ENCODE data around the gene CHPF.
A peak's percentile ranks its signal among the peaks of the same experiment; 100 is the strongest.

The CHPF gene

DNA sequence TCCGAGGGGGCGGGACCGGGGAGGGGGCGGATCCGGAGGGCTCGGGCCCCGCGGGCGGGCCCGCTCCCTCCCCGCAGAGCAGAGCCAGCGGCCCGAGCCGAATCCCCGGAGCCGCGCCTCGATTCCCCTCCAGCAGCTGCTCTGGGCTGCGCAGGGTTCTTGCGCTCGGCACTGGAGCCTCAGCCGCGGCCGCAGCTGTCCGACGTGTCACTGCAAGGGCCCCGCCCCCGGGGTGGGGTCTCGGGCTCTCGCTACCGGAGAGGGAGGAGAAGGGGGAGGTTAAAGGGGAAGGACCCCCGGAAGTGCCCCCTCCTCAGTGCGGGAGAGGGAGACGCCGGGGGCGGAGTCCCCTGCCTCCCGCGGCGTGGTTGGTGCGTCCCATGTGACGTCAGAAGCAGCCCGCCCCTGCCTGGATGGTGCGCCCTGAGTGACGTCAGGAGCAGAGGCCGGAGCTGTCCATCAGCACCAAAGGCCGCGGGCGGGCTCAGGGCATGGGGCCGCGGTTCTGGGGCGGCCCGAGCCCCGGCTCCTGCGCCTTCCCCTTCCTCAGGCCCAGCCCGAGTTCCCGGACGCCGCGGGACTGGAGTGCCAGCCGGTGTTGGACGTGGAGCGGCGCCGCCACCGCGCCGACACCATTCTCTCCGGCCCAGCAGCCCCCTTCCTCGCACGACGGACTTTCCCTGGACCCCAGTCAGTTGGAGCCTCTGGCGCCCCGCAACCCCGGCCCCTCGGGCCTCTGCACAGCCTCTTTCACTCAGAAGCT lies at the start of gene CHPF, which contains the start of gene TMEM198:
Gene CHPF (minus strand): TSS at position 214 of the 763 bp plus-strand sequence. CDS start 271 bp downstream, outside the sequence.
Gene TMEM198 (plus strand): TSS at position 433 of the 763 bp plus-strand sequence. CDS start 700 bp downstream, outside the sequence.
- peak; percentile 99 for DNase-seq

DNA sequence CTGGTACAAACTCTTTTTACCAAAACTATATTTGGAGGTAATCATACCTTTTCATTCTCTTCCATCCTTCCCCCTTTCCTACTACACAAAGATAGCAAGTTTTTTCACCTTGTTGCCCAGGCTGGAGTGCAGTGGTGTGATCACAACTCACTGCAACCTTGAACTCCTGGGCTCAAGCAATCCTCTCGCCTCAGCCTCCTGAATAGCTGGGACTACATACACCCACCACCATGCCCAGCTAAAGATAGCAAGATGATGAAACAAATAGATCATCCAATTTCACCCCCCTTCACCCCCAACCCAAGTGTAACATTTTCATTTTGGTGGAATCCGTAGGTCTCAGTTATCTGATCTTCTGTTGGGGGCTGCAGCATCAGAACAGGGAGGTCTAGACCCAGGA lies 49.5 kb upstream of the CHPF start:
- DNase-seq = no peak

- DNase-seq = peak; percentile 57
Observed at GRCh38 chr2:219592736-219593135, 49.1 kb upstream of the CHPF start.

DNA sequence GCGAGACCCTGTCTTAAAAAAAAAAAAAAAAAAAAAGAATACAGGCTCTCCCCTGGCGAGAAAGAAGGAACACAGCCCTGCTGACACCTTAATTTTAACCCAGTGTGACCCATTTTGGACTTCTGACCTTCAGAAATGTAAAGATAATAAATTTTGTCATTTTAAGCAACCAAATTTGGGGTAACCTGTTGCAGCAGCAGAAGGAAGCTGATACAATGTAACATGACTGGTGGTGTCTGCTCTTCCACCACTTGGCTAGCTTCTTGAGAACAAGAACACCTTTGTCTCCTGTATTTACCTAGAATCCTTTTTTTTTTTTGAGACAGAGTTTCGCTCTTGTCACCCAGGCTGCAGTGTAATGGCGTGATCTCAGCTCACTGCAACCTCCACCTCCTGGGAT lies 47.5 kb upstream of the CHPF start:
- no peak for DNase-seq

DNA sequence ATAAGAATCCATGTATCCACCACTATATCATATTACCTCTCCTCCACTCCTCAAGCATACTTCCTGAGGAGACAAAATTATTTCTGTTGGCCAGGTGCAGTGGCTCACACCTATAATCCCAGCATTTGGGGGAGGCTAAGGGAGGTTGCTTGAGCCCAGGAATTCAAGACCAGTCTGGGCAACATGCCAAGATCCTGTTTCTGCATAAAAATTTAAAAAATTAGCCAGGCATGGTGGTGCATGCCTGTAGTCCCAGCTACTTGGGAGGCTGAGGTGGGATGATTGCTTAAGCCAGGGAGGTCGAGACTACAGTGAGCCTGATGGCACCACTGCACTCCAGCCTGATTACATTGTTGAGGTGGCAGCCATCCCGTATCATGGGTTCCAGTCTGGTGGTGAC lies 37.7 kb upstream of the CHPF start:
- DNase-seq = no peak

GRCh38 chr2:219578811-219579613 lies 35.4 kb upstream of the CHPF start:
- no peak for DNase-seq

- peak; percentile 86 for DNase-seq
Observed at GRCh38 chr2:219576505-219577388, 33.1 kb upstream of the CHPF start.

- peak; percentile 24 for DNase-seq
Observed at GRCh38 chr2:219575566-219576504, 32.2 kb upstream of the CHPF start.

DNA sequence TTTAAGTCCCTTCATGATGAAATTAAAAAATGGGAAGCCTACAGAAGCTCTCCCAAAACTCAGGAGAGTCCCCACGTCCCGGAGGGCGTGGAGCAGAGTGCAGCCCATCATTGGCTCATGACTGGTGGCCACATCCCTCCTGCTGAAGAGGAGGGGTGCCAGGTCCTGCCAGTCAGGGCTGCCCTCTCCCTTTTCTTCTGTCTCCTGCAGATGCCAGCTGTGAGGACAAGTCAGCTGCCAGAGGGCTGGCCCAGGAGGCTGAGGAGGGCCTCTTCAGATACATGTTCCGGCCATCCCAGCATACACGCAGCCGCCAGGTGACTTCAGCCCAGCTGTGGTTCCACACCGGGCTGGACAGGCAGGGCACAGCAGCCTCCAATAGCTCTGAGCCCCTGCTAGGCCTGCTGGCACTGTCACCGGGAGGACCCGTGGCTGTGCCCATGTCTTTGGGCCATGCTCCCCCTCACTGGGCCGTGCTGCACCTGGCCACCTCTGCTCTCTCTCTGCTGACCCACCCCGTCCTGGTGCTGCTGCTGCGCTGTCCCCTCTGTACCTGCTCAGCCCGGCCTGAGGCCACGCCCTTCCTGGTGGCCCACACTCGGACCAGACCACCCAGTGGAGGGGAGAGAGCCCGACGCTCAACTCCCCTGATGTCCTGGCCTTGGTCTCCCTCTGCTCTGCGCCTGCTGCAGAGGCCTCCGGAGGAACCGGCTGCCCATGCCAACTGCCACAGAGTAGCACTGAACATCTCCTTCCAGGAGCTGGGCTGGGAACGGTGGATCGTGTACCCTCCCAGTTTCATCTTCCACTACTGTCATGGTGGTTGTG lies 31.1 kb upstream of the CHPF start:
- no peak for DNase-seq

DNA sequence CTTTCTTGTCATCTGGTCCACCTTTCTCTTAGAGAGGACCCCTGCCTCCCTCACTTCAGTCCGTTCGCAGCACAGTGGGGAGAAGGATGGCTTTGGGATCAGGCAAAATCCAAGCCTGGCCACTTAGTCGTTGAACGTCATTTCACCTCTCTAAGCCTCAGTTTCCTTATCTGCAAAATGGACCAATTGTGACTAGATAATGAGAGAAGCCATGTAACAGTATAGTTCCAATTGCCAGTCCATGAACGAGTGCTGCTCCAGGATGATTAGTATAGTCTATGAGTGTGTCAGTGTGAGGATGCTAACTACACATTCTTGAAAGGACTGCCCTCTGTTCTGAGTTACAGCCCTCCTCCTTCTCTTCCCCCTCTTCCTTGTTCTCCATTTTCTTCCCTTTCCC lies 29.6 kb upstream of the CHPF start:
- DNase-seq = no peak

GRCh38 chr2:219572237-219573001 lies 28.8 kb upstream of the CHPF start, which contains the start of gene INHA:
INHA (plus strand) TSS chr2:219572310; CDS start chr2:219572375, 65 bp downstream.
- no peak for DNase-seq

DNA sequence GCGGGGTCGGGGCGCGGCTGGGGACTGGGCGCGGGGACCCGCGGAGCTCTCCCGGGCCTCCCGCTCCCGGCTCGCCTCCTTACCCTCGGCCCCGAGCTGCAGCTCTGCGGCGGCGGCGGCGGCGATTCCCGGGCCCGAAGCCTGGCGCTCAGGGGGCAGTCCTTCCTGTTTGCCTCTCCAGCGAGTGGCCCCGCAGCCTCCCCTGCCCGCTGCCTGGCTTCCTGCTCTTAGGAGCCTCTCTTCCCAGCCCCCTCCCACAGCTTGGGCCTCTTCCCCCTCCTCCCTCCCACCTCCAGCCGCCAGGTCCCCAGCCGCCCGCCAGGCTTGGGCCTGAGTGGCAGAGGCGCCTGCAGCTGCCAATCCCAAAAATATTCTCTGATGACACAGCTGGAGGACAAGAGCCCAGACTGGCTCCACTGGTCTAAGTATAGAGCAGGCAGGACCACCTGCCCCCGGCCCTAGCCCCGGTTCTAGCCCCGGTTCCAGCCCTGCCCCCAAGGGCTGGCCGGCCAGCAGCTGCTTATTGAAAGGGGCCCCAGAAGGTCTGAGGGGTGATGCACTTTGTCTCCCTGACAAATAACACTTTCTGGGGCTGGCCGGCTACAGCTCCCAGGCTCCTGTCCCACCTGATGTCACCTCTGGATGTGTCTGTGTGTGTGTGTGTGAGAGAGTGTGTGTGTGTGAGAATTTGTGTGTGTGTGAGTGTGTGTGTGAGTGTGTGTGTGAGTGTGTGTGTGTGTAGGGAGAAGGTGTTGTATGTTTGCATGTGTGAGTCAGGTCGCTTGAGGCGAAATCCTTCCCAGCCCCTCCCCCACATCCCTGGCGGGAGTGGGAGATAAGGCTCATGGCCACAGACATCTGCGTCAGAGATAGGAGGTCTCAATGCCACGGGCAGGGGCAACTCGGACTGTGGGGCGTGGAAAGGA lies 28.0 kb upstream of the CHPF start, which contains the start of gene OBSL1:
Gene OBSL1 (minus strand): TSS at position 229 of the 926 bp plus-strand sequence. CDS start 307 bp downstream, outside the sequence.
- DNase-seq = peak; percentile 93

DNA sequence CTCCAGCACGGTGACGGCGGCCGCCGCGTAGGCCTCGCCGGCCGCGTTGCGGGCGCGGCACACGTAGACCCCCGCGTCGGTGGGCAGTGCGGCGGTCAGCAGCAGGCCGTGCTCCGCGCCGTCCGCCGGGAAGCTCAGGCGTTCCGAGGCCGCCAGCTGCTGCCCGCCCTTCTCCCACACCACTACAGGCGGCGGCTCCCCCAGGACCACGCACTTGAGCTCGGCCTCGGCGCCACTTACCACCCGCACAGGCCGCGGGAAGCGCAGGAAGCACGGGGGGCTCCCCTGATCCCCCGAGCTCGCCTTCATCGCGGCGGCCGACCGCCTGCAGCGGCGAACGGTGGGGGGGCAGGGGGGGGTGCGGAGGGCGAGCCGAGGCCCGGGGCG lies 27.3 kb upstream of the CHPF start:
- peak; percentile 65 for DNase-seq

- DNase-seq = peak; percentile 75
Observed at GRCh38 chr2:219570194-219570923, 26.8 kb upstream of the CHPF start.

GRCh38 chr2:219569635-219570034 lies 26.0 kb upstream of the CHPF start:
- DNase-seq = peak; percentile 27

DNA sequence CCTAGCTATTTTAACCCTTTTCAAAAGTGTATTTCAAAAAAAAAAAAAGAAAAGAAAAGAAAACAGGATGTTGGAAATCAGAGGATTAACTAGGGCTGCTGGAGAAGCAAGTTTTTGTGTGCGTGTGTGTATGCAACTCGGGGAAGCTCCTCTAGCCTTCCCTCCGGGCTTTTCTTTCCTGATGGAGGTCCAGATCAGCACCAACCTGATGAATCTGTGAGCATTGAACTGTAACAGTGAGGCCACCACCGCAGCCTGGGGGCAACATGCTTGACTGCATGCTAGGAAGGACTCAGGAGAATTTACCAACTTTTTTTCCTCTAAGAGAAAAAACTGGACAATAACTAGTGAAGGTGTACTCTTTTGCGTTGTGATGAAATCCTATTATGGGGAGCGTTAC lies 25.4 kb upstream of the CHPF start:
- DNase-seq = peak; percentile 35

DNA sequence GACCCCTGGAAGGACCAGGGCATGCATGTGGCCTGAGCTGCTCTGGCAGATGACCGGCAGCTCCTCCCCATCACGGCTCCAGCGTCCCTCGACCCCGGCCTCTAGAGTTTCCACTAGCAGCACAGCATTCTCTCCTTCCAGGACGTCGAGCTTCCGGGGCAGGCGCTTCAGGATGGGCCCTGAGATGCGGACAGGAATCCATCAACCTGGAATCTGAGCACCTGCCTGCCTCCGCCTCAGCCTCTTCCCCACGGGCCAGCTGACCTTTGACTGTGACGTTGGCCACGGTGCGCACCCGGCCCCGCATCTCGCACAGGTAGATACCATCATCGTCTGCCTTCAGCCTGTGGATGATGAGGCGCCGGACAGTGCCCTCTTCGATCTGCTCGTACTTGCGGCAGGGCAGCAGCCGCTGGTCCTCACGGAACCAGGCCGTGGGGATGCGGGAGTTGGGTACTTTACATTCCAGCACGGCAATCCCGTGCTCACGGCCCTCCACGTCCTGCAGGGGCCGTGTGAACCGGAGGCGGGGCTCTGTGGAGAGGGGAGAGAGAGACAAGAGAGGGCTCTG lies 24.3 kb upstream of the CHPF start:
- no peak for DNase-seq

All from eye (tissue), 1 donor.